HG03378 (cell line): ENCODE measurements around the gene CGNL1.

Source experiments
- ATAC-seq: cut with Tn5 transposase; IDR thresholded peaks from one replicate; pipeline ENCODE4 v1.9.1; 2021; ENCODE audit warnings: mild to moderate bottlenecking, moderate library complexity; ENCODE audit not compliant: unreplicated experiment

CGNL1 gene

GRCh38 chr15:57489122-57489521 is 112.8 kb downstream of the CGNL1 start:
- no peak for ATAC-seq

- ATAC-seq = no peak
Measured at GRCh38 chr15:57493351-57493750, 117.0 kb downstream of the CGNL1 start.

- no peak for ATAC-seq
Measured at GRCh38 chr15:57494581-57494980, 118.3 kb downstream of the CGNL1 start.

- no peak for ATAC-seq
Measured at GRCh38 chr15:57495041-57495440, 118.7 kb downstream of the CGNL1 start.

- ATAC-seq = no peak
Measured at GRCh38 chr15:57495554-57496165, 119.4 kb downstream of the CGNL1 start.

GRCh38 chr15:57496594-57496945 is 120.3 kb downstream of the CGNL1 start:
- ATAC-seq = no peak

- ATAC-seq = no peak
Measured at GRCh38 chr15:57496946-57497869, 120.9 kb downstream of the CGNL1 start.

- no peak for ATAC-seq
Measured at GRCh38 chr15:57500256-57500655, 124.0 kb downstream of the CGNL1 start.

- no peak for ATAC-seq
Measured at GRCh38 chr15:57500979-57501576, 124.8 kb downstream of the CGNL1 start.

GRCh38 chr15:57502116-57502515 is 125.8 kb downstream of the CGNL1 start:
- ATAC-seq = no peak

GRCh38 chr15:57503051-57503702 is 126.9 kb downstream of the CGNL1 start:
- no peak for ATAC-seq

- no peak for ATAC-seq
Measured at GRCh38 chr15:57503911-57504598, 127.8 kb downstream of the CGNL1 start.

GRCh38 chr15:57504599-57504940 is 128.3 kb downstream of the CGNL1 start:
- no peak for ATAC-seq

- ATAC-seq = no peak
Measured at GRCh38 chr15:57505056-57505715, 128.9 kb downstream of the CGNL1 start.

- no peak for ATAC-seq
Measured at GRCh38 chr15:57505949-57506391, 129.7 kb downstream of the CGNL1 start.

GRCh38 chr15:57506422-57506821 is 130.1 kb downstream of the CGNL1 start:
- ATAC-seq = no peak

GRCh38 chr15:57507111-57507510 is 130.8 kb downstream of the CGNL1 start:
- no peak for ATAC-seq

- no peak for ATAC-seq
Measured at GRCh38 chr15:57509126-57509525, 132.8 kb downstream of the CGNL1 start.

GRCh38 chr15:57509965-57510364 is 133.7 kb downstream of the CGNL1 start:
- no peak for ATAC-seq

GRCh38 chr15:57510647-57511046 is 134.3 kb downstream of the CGNL1 start:
- ATAC-seq = no peak
